WERI-Rb-1 (cell line): ENCODE data around the gene TNS1.

ENCODE experiments used
- DNase-seq: peaks from one replicate; pipeline ENCODE4 v3.0.0-alpha.2; 2020
- H3K27ac ChIP-seq: fragments of 250-450 bp; sonication (Bioruptor Pico); 2 replicates; pipeline ENCODE4 v1.5.1; 2020; ENCODE audit warnings: mild to moderate bottlenecking, moderate library complexity
- H3K27me3 ChIP-seq: fragments of 250-450 bp; sonication (Bioruptor Pico); 2 replicates; pipeline ENCODE4 v1.5.1; 2021; ENCODE audit warnings: mild to moderate bottlenecking, low read depth, moderate library complexity; ENCODE audit not compliant: insufficient read depth, severe bottlenecking
- H3K36me3 ChIP-seq: fragments of 250-450 bp; sonication (Bioruptor Pico); 2 replicates; pipeline ENCODE4 v1.5.1; 2020; ENCODE audit warnings: mild to moderate bottlenecking, moderate library complexity
- H3K4me3 ChIP-seq: 2 replicates; pipeline ENCODE4 v1.5.1; 2011; ENCODE audit warnings: low read depth, mild to moderate bottlenecking, control low read depth, low read length
- H3K9me3 ChIP-seq: fragments of 250-450 bp; sonication (Bioruptor Pico); 2 replicates; pipeline ENCODE4 v1.5.1; 2021; ENCODE audit warnings: mild to moderate bottlenecking, moderate library complexity; ENCODE audit not compliant: severe bottlenecking
- CTCF ChIP-seq: IDR thresholded peaks from 2 replicates; pipeline ENCODE4 v1.5.1; 2011; ENCODE audit warnings: low read depth, mild to moderate bottlenecking, control low read depth, inconsistent platforms, low read length

Gene TNS1

GRCh38 chr2:218028189-218028495 lies 25.3 kb upstream of the TNS1 start:
- Histone ChIP-seq H3K27me3 (no peaks in the 10 kb centered on the region), H3K27ac (no peak overlapping the region)
- DNase-seq, result no peak

GRCh38 chr2:218027426-218028188 lies 24.8 kb upstream of the TNS1 start:
- Histone ChIP-seq H3K36me3 (no peaks in the 10 kb centered on the region), H3K4me3 (no peak overlapping the region), H3K27ac (no peak overlapping the region), H3K9me3 (no peaks in the 10 kb centered on the region), H3K27me3 (no peaks in the 10 kb centered on the region)
- DNase-seq, result no peak
- TF ChIP-seq CTCF, result no peak

More at GRCh38 chr2:218028189-218028495, 25.3 kb upstream of the TNS1 start:
- Histone ChIP-seq H3K9me3 (no peaks in the 10 kb centered on the region), H3K36me3 (no peaks in the 10 kb centered on the region), H3K4me3 (no peak overlapping the region)
- no peak for TF ChIP-seq CTCF

GRCh38 chr2:218026676-218027425 lies 24.1 kb upstream of the TNS1 start:
- Histone ChIP-seq H3K9me3 (no peaks in the 10 kb centered on the region), H3K36me3 (no peaks in the 10 kb centered on the region), H3K4me3 (no peak overlapping the region), H3K27ac (no peak overlapping the region), H3K27me3 (no peaks in the 10 kb centered on the region)
- TF ChIP-seq CTCF, result no peak
- no peak for DNase-seq

GRCh38 chr2:218026244-218026643 lies 23.4 kb upstream of the TNS1 start:
- TF ChIP-seq CTCF, result no peak

GRCh38 chr2:218024871-218025270 lies 22.1 kb upstream of the TNS1 start:
- no peak for DNase-seq
- TF ChIP-seq CTCF, result no peak

More at GRCh38 chr2:218026244-218026643, 23.4 kb upstream of the TNS1 start:
- no peaks in the 10 kb centered on the region for H3K27me3 ChIP-seq
- H3K36me3 ChIP-seq, result no peaks in the 10 kb centered on the region
- no peaks in the 10 kb centered on the region for H3K9me3 ChIP-seq
- DNase-seq, result no peak
- H3K27ac ChIP-seq, result no peak overlapping the region
- no peak overlapping the region for H3K4me3 ChIP-seq

More at GRCh38 chr2:218024871-218025270, 22.1 kb upstream of the TNS1 start:
- H3K27ac ChIP-seq, result peak overlapping the region; percentile 41
- no peaks in the 10 kb centered on the region for H3K9me3 ChIP-seq
- H3K4me3 ChIP-seq, result no peak overlapping the region
- H3K27me3 ChIP-seq, result no peaks in the 10 kb centered on the region
- no peaks in the 10 kb centered on the region for H3K36me3 ChIP-seq
